ENCODE data around the gene CLIP2. TPM values are rescaled to one million over a fixed set of nuclear protein-coding genes. Genes with fewer than 3 reads are reported as not detected.

Gene CLIP2
- total and polyA plus RNA-seq, 2 of the 8 experiments (the other 6 are each of a cell fraction or from before 2014, with no cell fraction given): 8.3 to 41.5 TPM

- TF ChIP-seq TCF12 (IDR thresholded peaks at IDR 0.05; ENCODE audit: low read depth, low read length): no peak
- no peak for TF ChIP-seq RBBP5 (IDR thresholded peaks at IDR 0.05; ENCODE audit: borderline replicate concordance, low read depth, low read length)
- TF ChIP-seq, protein P1, sequence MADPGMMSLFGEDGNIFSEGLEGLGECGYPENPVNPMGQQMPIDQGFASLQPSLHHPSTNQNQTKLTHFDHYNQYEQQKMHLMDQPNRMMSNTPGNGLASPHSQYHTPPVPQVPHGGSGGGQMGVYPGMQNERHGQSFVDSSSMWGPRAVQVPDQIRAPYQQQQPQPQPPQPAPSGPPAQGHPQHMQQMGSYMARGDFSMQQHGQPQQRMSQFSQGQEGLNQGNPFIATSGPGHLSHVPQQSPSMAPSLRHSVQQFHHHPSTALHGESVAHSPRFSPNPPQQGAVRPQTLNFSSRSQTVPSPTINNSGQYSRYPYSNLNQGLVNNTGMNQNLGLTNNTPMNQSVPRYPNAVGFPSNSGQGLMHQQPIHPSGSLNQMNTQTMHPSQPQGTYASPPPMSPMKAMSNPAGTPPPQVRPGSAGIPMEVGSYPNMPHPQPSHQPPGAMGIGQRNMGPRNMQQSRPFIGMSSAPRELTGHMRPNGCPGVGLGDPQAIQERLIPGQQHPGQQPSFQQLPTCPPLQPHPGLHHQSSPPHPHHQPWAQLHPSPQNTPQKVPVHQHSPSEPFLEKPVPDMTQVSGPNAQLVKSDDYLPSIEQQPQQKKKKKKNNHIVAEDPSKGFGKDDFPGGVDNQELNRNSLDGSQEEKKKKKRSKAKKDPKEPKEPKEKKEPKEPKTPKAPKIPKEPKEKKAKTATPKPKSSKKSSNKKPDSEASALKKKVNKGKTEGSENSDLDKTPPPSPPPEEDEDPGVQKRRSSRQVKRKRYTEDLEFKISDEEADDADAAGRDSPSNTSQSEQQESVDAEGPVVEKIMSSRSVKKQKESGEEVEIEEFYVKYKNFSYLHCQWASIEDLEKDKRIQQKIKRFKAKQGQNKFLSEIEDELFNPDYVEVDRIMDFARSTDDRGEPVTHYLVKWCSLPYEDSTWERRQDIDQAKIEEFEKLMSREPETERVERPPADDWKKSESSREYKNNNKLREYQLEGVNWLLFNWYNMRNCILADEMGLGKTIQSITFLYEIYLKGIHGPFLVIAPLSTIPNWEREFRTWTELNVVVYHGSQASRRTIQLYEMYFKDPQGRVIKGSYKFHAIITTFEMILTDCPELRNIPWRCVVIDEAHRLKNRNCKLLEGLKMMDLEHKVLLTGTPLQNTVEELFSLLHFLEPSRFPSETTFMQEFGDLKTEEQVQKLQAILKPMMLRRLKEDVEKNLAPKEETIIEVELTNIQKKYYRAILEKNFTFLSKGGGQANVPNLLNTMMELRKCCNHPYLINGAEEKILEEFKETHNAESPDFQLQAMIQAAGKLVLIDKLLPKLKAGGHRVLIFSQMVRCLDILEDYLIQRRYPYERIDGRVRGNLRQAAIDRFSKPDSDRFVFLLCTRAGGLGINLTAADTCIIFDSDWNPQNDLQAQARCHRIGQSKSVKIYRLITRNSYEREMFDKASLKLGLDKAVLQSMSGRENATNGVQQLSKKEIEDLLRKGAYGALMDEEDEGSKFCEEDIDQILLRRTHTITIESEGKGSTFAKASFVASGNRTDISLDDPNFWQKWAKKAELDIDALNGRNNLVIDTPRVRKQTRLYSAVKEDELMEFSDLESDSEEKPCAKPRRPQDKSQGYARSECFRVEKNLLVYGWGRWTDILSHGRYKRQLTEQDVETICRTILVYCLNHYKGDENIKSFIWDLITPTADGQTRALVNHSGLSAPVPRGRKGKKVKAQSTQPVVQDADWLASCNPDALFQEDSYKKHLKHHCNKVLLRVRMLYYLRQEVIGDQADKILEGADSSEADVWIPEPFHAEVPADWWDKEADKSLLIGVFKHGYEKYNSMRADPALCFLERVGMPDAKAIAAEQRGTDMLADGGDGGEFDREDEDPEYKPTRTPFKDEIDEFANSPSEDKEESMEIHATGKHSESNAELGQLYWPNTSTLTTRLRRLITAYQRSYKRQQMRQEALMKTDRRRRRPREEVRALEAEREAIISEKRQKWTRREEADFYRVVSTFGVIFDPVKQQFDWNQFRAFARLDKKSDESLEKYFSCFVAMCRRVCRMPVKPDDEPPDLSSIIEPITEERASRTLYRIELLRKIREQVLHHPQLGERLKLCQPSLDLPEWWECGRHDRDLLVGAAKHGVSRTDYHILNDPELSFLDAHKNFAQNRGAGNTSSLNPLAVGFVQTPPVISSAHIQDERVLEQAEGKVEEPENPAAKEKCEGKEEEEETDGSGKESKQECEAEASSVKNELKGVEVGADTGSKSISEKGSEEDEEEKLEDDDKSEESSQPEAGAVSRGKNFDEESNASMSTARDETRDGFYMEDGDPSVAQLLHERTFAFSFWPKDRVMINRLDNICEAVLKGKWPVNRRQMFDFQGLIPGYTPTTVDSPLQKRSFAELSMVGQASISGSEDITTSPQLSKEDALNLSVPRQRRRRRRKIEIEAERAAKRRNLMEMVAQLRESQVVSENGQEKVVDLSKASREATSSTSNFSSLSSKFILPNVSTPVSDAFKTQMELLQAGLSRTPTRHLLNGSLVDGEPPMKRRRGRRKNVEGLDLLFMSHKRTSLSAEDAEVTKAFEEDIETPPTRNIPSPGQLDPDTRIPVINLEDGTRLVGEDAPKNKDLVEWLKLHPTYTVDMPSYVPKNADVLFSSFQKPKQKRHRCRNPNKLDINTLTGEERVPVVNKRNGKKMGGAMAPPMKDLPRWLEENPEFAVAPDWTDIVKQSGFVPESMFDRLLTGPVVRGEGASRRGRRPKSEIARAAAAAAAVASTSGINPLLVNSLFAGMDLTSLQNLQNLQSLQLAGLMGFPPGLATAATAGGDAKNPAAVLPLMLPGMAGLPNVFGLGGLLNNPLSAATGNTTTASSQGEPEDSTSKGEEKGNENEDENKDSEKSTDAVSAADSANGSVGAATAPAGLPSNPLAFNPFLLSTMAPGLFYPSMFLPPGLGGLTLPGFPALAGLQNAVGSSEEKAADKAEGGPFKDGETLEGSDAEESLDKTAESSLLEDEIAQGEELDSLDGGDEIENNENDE (IDR thresholded peaks at IDR 0.05; ENCODE audit: insufficient replicate concordance, low read length): no peak
- no peak for TF ChIP-seq RFX5 (IDR thresholded peaks at IDR 0.05; ENCODE audit: borderline replicate concordance, low read depth, low read length)
- no peak for TF ChIP-seq ATF3 (IDR thresholded peaks at IDR 0.05; ENCODE audit: insufficient read depth, low read depth, low read length)
- no peak for TF ChIP-seq TBP (IDR thresholded peaks at IDR 0.05; ENCODE audit: low read depth, low read length)
- TF ChIP-seq SIN3A (conservative IDR thresholded peaks at IDR 0.05 in 1 of 2, IDR thresholded peaks at IDR 0.05 in 1 of 2; ENCODE audit: low read depth in 1 of 2, low read length in 2 of 2): no peak
These were observed 18.7 kb downstream of the CLIP2 start (continued) for GRCh38 chr7:74307738-74308505.
